Measurements from ENCODE around the gene KANSL1.

KANSL1 gene

GRCh38 chr17:46200197-46200596 lies 7.0 kb upstream of the KANSL1 start:
- DNase-seq: no peak
- H3K4me1 ChIP-seq: peaks cover 0 to 29% (median 8%) of the 10 kb centered on the region in 4 donors
- H3K27me3 ChIP-seq: no peaks in the 10 kb centered on the region

GRCh38 chr17:46199379-46199778 lies 6.2 kb upstream of the KANSL1 start:
- intact Hi-C loops (cut with DNase I; ENCODE audit: low total_unique reads): no loop called here
- TF ChIP-seq CTCF (IDR thresholded peaks at IDR 0.05): no peak
- Histone ChIP-seq H3K27ac (no peak overlapping the region), H3K4me1 (peaks cover 0 to 36% (median 15%) of the 10 kb centered on the region in 4 donors), H3K27me3 (no peaks in the 10 kb centered on the region), H3K36me3 (no peaks in the 10 kb centered on the region), H3K9me3 (no peaks in the 10 kb centered on the region), H3K4me3 (no peak overlapping the region)
- no peak for DNase-seq

More at GRCh38 chr17:46200197-46200596, 7.0 kb upstream of the KANSL1 start:
- TF ChIP-seq CTCF (IDR thresholded peaks at IDR 0.05): no peak
- no peaks in the 10 kb centered on the region for H3K9me3 ChIP-seq
- intact Hi-C loops (cut with DNase I; ENCODE audit: low total_unique reads): no loop called here
- H3K27ac ChIP-seq: no peak overlapping the region
- H3K36me3 ChIP-seq: no peaks in the 10 kb centered on the region
- no peak overlapping the region for H3K4me3 ChIP-seq

GRCh38 chr17:46198233-46198632 lies 5.0 kb upstream of the KANSL1 start:
- Histone ChIP-seq H3K4me1 (peaks cover 0 to 32% (median 17%) of the 10 kb centered on the region in 4 donors), H3K36me3 (no peaks in the 10 kb centered on the region), H3K27ac (no peak overlapping the region), H3K4me3 (no peak overlapping the region), H3K9me3 (no peaks in the 10 kb centered on the region), H3K27me3 (peaks cover 0 to 2% of the 10 kb centered on the region in 2 donors)
- DNase-seq: no peak
- intact Hi-C loops (cut with DNase I; ENCODE audit: low total_unique reads): no loop called here
- TF ChIP-seq CTCF (IDR thresholded peaks at IDR 0.05): no peak

- TF ChIP-seq CTCF (IDR thresholded peaks at IDR 0.05): no peak
- intact Hi-C loops (cut with DNase I; ENCODE audit: low total_unique reads): no loop called here
- Histone ChIP-seq H3K36me3 (no peaks in the 10 kb centered on the region), H3K4me1 (peaks cover 0 to 32% (median 17%) of the 10 kb centered on the region in 4 donors), H3K4me3 (no peak overlapping the region), H3K9me3 (no peaks in the 10 kb centered on the region), H3K27ac (no peak overlapping the region), H3K27me3 (peaks cover 0 to 2% of the 10 kb centered on the region in 2 donors)
- no peak for DNase-seq
Observed at GRCh38 chr17:46197530-46197929, 4.3 kb upstream of the KANSL1 start.

GRCh38 chr17:46195939-46196716 lies 2.9 kb upstream of the KANSL1 start:
- no peak overlapping the region for H3K27ac ChIP-seq
- no peak for DNase-seq
- intact Hi-C loops (cut with DNase I; ENCODE audit: low total_unique reads): no loop called here
- peaks cover 0 to 32% (median 13%) of the 10 kb centered on the region in 4 donors for H3K4me1 ChIP-seq
- H3K36me3 ChIP-seq: no peaks in the 10 kb centered on the region
- H3K9me3 ChIP-seq: no peaks in the 10 kb centered on the region
- TF ChIP-seq CTCF (IDR thresholded peaks at IDR 0.05): no peak
- H3K4me3 ChIP-seq: no peak overlapping the region
- H3K27me3 ChIP-seq: peaks cover 0 to 2% of the 10 kb centered on the region in 2 donors

All from tibial artery (tissue), 4 donors.